GM18508 (cell line): Measurements from ENCODE around the gene SCN3A.

Experiments used
- ATAC-seq: cut with Tn5 transposase; IDR thresholded peaks from one replicate; pipeline ENCODE4 v1.9.1; 2021; ENCODE audit warnings: moderate number of reproducible peaks; ENCODE audit not compliant: insufficient read depth, unreplicated experiment

Gene SCN3A

DNA sequence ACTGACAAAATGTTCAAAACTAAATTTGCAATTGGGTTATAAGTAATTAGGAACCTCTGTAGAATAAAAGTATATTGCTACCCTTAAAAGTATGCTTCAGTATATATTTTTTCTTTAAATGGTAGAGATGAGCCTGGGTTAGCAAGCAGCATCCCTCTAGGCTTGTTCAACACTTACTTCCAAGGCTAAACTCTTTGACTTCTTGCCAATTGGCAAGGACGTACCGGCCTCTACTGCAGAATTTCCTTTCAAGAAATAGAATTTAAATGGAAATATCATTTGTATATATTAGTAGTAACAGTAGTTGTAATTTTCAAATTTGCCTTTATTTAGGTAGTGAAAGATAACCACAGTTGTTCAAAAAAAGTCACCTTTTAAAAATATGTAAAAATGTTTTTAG is 143.4 kb downstream of the SCN3A start:
- no peak for ATAC-seq

- ATAC-seq: no peak
These were observed 145.2 kb downstream of the SCN3A start for GRCh38 chr2:165058476-165059265.

DNA sequence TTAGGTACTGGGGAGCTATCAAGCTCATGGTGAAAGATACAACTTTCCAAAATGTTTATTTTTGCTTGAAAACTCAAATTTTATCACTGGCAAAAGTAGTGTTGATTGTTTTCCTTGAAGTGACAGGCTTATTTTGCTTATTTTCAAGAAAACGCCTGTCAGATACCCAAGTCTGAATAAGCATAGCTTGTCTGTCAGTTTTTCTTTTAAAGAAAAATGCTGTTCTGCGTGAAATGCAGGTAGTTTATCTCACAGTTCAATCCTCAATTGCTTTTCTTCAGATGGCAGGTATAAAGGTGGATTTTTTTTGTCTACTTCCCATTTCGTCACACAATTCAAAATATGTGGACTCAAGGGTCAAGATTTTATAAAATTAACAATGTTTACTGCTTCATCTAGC is 145.9 kb downstream of the SCN3A start:
- ATAC-seq: no peak

GRCh38 chr2:165057308-165057707 is 146.5 kb downstream of the SCN3A start:
- ATAC-seq: no peak

- no peak for ATAC-seq
These were observed 147.3 kb downstream of the SCN3A start for GRCh38 chr2:165056564-165056963.

- no peak for ATAC-seq
These were observed 148.6 kb downstream of the SCN3A start for GRCh38 chr2:165055082-165055851.

GRCh38 chr2:165054652-165055051 is 149.2 kb downstream of the SCN3A start:
- ATAC-seq: no peak

GRCh38 chr2:165044505-165045303 is 159.1 kb downstream of the SCN3A start:
- ATAC-seq: no peak
